Effector memory CD4-positive, alpha-beta T cell (primary cell): ENCODE results near the gene ACSBG1.

Source experiments
- DNase-seq, 3 donors: peaks; one replicate each; pipeline ENCODE4 v3.0.0-alpha.2; 2020
- H3K27ac ChIP-seq: 2 replicates; pipeline ENCODE4 v1.7.0; 2013; ENCODE audit warnings: mild to moderate bottlenecking, low read length, moderate library complexity; ENCODE audit not compliant: insufficient read depth, poor library complexity, severe bottlenecking
- H3K27me3 ChIP-seq: replicated peaks from 2 replicates; pipeline ENCODE4 v1.7.0; 2013; ENCODE audit warnings: mild to moderate bottlenecking, low read length; ENCODE audit not compliant: insufficient read depth, control insufficient read depth, poor library complexity, severe bottlenecking
- H3K36me3 ChIP-seq: 2 replicates; pipeline ENCODE4 v1.7.0; 2013; ENCODE audit warnings: mild to moderate bottlenecking, low read length, moderate library complexity; ENCODE audit not compliant: control insufficient read depth, insufficient read depth
- H3K4me1 ChIP-seq: 2 replicates; pipeline ENCODE4 v1.7.0; 2013; ENCODE audit warnings: low read length, mild to moderate bottlenecking; ENCODE audit not compliant: control insufficient read depth, insufficient read depth, poor library complexity, severe bottlenecking
- H3K4me3 ChIP-seq: 2 replicates; pipeline ENCODE4 v1.7.0; 2013; ENCODE audit warnings: low read length, low read depth, mild to moderate bottlenecking; ENCODE audit not compliant: insufficient read depth, poor library complexity, severe bottlenecking
- H3K9me3 ChIP-seq: 2 replicates; pipeline ENCODE4 v1.7.0; 2013; ENCODE audit warnings: mild to moderate bottlenecking, low read length, moderate library complexity; ENCODE audit not compliant: control insufficient read depth
- total RNA-seq, 3 donors: gene quantifications; one replicate each; lab custom pipeline; 2026; lab: John Stamatoyannopoulos, UW

The ACSBG1 gene, protein sequence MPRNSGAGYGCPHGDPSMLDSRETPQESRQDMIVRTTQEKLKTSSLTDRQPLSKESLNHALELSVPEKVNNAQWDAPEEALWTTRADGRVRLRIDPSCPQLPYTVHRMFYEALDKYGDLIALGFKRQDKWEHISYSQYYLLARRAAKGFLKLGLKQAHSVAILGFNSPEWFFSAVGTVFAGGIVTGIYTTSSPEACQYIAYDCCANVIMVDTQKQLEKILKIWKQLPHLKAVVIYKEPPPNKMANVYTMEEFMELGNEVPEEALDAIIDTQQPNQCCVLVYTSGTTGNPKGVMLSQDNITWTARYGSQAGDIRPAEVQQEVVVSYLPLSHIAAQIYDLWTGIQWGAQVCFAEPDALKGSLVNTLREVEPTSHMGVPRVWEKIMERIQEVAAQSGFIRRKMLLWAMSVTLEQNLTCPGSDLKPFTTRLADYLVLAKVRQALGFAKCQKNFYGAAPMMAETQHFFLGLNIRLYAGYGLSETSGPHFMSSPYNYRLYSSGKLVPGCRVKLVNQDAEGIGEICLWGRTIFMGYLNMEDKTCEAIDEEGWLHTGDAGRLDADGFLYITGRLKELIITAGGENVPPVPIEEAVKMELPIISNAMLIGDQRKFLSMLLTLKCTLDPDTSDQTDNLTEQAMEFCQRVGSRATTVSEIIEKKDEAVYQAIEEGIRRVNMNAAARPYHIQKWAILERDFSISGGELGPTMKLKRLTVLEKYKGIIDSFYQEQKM
- total RNA-seq, result 0 to 0.17 (median 0) reads per million in 3 donors

DNA sequence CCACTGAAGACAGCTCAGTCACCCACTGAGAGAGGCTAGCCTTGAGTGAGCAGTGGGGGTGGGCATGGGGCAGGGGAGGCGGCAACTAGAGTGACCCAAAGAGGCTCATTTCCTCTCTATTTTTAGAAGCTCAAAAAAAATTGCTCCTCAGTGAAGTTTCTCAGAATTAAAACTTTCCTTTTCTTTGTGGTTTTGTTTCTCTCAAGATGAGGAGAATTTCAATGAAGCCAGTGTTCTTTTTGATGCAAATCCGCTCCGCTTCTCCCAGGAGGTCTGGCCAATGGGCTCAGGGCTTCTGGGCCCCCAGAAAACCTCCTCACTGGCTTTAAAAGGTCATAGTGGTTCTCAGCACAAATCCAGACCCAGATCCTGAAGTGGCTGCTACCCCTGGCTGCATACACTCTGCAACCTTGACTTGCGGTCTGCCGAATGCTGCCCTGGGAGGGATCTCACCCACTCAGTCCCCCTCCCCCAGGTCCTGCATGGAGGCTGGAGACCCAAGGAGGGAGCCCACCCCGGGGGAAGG, at the start of gene ACSBG1:
Gene ACSBG1 (minus strand): TSS at position 51 of the 526 bp plus-strand sequence. CDS start 64 bp downstream, outside the sequence.
- no peaks in the 10 kb centered on the region for H3K36me3 ChIP-seq
- no peaks in the 10 kb centered on the region for H3K4me1 ChIP-seq
- no peaks in the 10 kb centered on the region for H3K27me3 ChIP-seq
- DNase-seq, result no peak
- H3K4me3 ChIP-seq, result no peak within 1 kb of the TSS
- no peaks in the 10 kb centered on the region for H3K9me3 ChIP-seq
- no peak within 1 kb of the TSS for H3K27ac ChIP-seq

GRCh38 chr15:78282324-78282723, 48.0 kb upstream of the ACSBG1 start:
- no peak for DNase-seq
- Histone ChIP-seq H3K4me1 (no peaks in the 10 kb centered on the region), H3K4me3 (no peak overlapping the region), H3K36me3 (peaks cover 47% of the 10 kb centered on the region), H3K27me3 (no peaks in the 10 kb centered on the region), H3K9me3 (no peaks in the 10 kb centered on the region), H3K27ac (no peak overlapping the region)

- no peak for DNase-seq
- Histone ChIP-seq H3K36me3 (peaks cover 38% of the 10 kb centered on the region), H3K4me1 (no peaks in the 10 kb centered on the region), H3K9me3 (no peaks in the 10 kb centered on the region), H3K27me3 (no peaks in the 10 kb centered on the region), H3K27ac (no peak overlapping the region), H3K4me3 (no peak overlapping the region)
These were observed 46.1 kb upstream of the ACSBG1 start for GRCh38 chr15:78280319-78281072.

GRCh38 chr15:78276064-78276943, 41.9 kb upstream of the ACSBG1 start:
- Histone ChIP-seq H3K9me3 (no peaks in the 10 kb centered on the region), H3K27me3 (no peaks in the 10 kb centered on the region), H3K36me3 (peaks cover 38% of the 10 kb centered on the region), H3K4me1 (no peaks in the 10 kb centered on the region), H3K4me3 (no peak overlapping the region), H3K27ac (no peak overlapping the region)
- no peak for DNase-seq

GRCh38 chr15:78274994-78275393, 40.6 kb upstream of the ACSBG1 start:
- peaks cover 26% of the 10 kb centered on the region for H3K36me3 ChIP-seq

DNA sequence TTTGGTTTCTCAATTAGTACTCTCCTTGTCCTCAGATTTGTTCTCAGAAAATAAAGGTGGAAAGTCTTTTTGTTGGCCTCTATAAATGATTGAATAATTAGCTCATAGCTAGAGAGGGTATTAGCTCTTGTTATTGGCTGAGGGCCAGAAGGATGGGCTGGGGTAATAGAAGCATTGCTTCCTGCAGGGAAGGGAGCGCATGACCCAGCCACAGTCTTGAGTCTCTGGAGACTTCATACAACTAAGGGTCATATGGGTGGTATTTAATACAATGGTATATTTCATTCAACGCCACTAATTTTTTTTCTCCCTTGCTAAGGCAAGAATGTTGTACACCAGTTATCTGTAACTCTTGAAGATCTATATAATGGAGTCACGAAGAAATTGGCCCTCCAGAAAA, 38.4 kb upstream of the ACSBG1 start:
- no peaks in the 10 kb centered on the region for H3K4me1 ChIP-seq
- H3K9me3 ChIP-seq, result no peaks in the 10 kb centered on the region
- no peak overlapping the region for H3K4me3 ChIP-seq
- no peak overlapping the region for H3K27ac ChIP-seq
- H3K36me3 ChIP-seq, result peaks cover 21% of the 10 kb centered on the region
- DNase-seq, result no peak
- no peaks in the 10 kb centered on the region for H3K27me3 ChIP-seq

More at GRCh38 chr15:78274994-78275393, 40.6 kb upstream of the ACSBG1 start:
- Histone ChIP-seq H3K4me3 (no peak overlapping the region), H3K27ac (no peak overlapping the region), H3K27me3 (no peaks in the 10 kb centered on the region), H3K4me1 (no peaks in the 10 kb centered on the region), H3K9me3 (no peaks in the 10 kb centered on the region)
- DNase-seq, result no peak

- peaks cover 21% of the 10 kb centered on the region for H3K36me3 ChIP-seq
- no peak overlapping the region for H3K4me3 ChIP-seq
- H3K27me3 ChIP-seq, result no peaks in the 10 kb centered on the region
- H3K4me1 ChIP-seq, result no peaks in the 10 kb centered on the region
- H3K9me3 ChIP-seq, result no peaks in the 10 kb centered on the region
- no peak for DNase-seq
- H3K27ac ChIP-seq, result no peak overlapping the region
These were observed 38.0 kb upstream of the ACSBG1 start for GRCh38 chr15:78272316-78272715.

DNA sequence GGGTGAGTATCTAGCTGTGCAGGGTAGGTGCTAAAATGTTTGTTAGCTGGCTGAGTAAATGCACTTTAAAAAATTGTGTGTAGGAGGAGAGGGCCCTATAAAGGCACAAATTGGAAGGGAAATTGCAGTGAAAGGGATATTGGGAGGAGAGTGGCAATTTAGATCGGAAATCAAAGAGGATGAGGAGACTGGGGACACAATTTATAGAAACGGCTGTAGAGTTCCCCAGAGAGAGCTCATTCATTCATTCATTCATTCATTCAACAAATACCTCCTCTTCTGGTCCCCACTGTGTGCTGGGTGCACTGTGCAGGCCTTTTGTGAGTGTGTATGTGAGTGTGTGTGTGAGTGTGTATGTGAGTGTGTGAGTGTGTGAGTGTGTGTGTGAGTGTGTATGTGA, 32.4 kb upstream of the ACSBG1 start:
- peaks cover 5% of the 10 kb centered on the region for H3K36me3 ChIP-seq
- H3K9me3 ChIP-seq, result no peaks in the 10 kb centered on the region
- H3K27ac ChIP-seq, result no peak overlapping the region
- no peak for DNase-seq
- H3K27me3 ChIP-seq, result no peaks in the 10 kb centered on the region
- H3K4me1 ChIP-seq, result no peaks in the 10 kb centered on the region
- no peak overlapping the region for H3K4me3 ChIP-seq

DNA sequence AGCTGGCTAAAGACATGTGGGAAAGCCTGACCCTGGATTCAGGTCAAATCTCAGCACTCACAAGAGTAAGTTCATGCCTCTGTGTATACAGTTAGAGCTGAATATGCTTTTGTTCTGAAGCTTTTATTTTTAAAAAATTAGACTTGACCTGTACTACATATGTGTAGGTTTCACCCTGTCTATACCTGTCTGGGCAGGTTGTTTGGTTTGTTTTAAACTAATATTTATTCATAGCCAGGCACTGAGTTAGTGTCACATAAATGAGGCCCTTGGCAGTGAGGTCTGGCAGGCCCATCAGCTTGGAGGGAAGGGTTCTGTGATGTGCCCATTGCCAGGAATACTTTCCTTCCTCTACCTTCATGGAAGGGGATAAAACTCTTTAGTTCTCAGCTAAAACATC, 31.9 kb upstream of the ACSBG1 start:
- no peak overlapping the region for H3K4me3 ChIP-seq
- no peaks in the 10 kb centered on the region for H3K4me1 ChIP-seq
- no peak overlapping the region for H3K27ac ChIP-seq
- H3K9me3 ChIP-seq, result no peaks in the 10 kb centered on the region
- H3K27me3 ChIP-seq, result no peaks in the 10 kb centered on the region
- no peaks in the 10 kb centered on the region for H3K36me3 ChIP-seq
- no peak for DNase-seq
